NT2/D1 (cell line): Measurements from ENCODE around the gene DPY19L3.

Source experiments
- SUZ12 ChIP-seq: IDR thresholded peaks from 2 replicates; pipeline ENCODE4 v1.6.1; 2011; ENCODE audit not compliant: insufficient read length, insufficient read depth; ENCODE audit errors: extremely low read depth
- YY1 ChIP-seq: IDR thresholded peaks from 2 replicates; pipeline ENCODE4 v1.6.1; 2011; ENCODE audit not compliant: insufficient read length, insufficient read depth
- ZNF274 ChIP-seq: IDR thresholded peaks from 2 replicates; pipeline ENCODE4 v1.6.1; 2011; ENCODE audit warnings: mild to moderate bottlenecking, low read depth, low read length

GRCh38 chr19:32363175-32363574, 42.4 kb upstream of the DPY19L3 start:
- TF ChIP-seq ZNF274 (no peak), SUZ12 (no peak), YY1 (no peak)
